ENCODE results near the gene RGS7.
"Not testable (repeated sequence)": the region's sequence is repeated elsewhere in the genome, so short reads cannot be mapped to it uniquely, and the experiment has no call there.

The RGS7 gene

GRCh38 chr1:241177660-241178059 lies 179.3 kb downstream of the RGS7 start:
- no peaks in the 10 kb centered on the region for H3K79me2 ChIP-seq (ENCODE audit: control insufficient read depth, insufficient read depth, low read length)
- no peak overlapping the region for H3K18ac ChIP-seq (ENCODE audit: low read length)
- H2BK5ac ChIP-seq (ENCODE audit: low read length) = no peak overlapping the region
- no peak overlapping the region for H3K56ac ChIP-seq (ENCODE audit: low read length)
- no peaks in the 10 kb centered on the region for H3K36me3 ChIP-seq (ENCODE audit: control insufficient read depth, insufficient read depth, low read length)
- DNase-seq = no peak
- H3K4me1 ChIP-seq (ENCODE audit: control insufficient read depth, low read depth, low read length) = no peaks in the 10 kb centered on the region
- H3K79me1 ChIP-seq (ENCODE audit: low read length) = no peaks in the 10 kb centered on the region
- no peak overlapping the region for H3K4me3 ChIP-seq (ENCODE audit: low read length)
- no peak overlapping the region for H2BK15ac ChIP-seq (replicated peaks; ENCODE audit: low read depth)
- no peak overlapping the region for H3K4me2 ChIP-seq (ENCODE audit: low read length)
- no peak overlapping the region for H4K8ac ChIP-seq (ENCODE audit: low read depth, low read length)
- H3K23ac ChIP-seq (ENCODE audit: low read length) = no peak overlapping the region
- no peaks in the 10 kb centered on the region for H3K27me3 ChIP-seq (ENCODE audit: insufficient read depth, low read length, poor library complexity)
- H2BK120ac ChIP-seq (ENCODE audit: low read depth, low read length) = no peak overlapping the region
- H4K5ac ChIP-seq (ENCODE audit: low read length) = no peak overlapping the region
- H3K9ac ChIP-seq (ENCODE audit: low read length) = no peak overlapping the region
- no CpG with 5 or more reads among the region's 1 CpG for WGBS (ENCODE audit: extremely low coverage, insufficient coverage, low lambda C conversion rate)
- H2AK5ac ChIP-seq (ENCODE audit: low read length) = no peak overlapping the region
- no peak overlapping the region for H3K4ac ChIP-seq (ENCODE audit: low read depth, low read length)
- no peak overlapping the region for H3K27ac ChIP-seq (ENCODE audit: low read depth, low read length)

- Histone ChIP-seq H2AK5ac (ENCODE audit: low read length) (no peak overlapping the region), H3K56ac (ENCODE audit: low read length) (no peak overlapping the region), H3K4me2 (ENCODE audit: low read length) (no peak overlapping the region), H2BK5ac (ENCODE audit: low read length) (no peak overlapping the region), H3K36me3 (ENCODE audit: control insufficient read depth, insufficient read depth, low read length) (no peaks in the 10 kb centered on the region), H3K79me1 (ENCODE audit: low read length) (no peaks in the 10 kb centered on the region), H3K4ac (ENCODE audit: low read depth, low read length) (no peak overlapping the region), H2BK120ac (ENCODE audit: low read depth, low read length) (no peak overlapping the region), H3K27ac (ENCODE audit: low read depth, low read length) (no peak overlapping the region), H4K8ac (ENCODE audit: low read depth, low read length) (no peak overlapping the region), H3K79me2 (ENCODE audit: control insufficient read depth, insufficient read depth, low read length) (no peaks in the 10 kb centered on the region), H3K18ac (ENCODE audit: low read length) (no peak overlapping the region), H3K27me3 (ENCODE audit: insufficient read depth, low read length, poor library complexity) (no peaks in the 10 kb centered on the region), H3K4me3 (ENCODE audit: low read length) (no peak overlapping the region), H4K5ac (ENCODE audit: low read length) (no peak overlapping the region), H3K4me1 (ENCODE audit: control insufficient read depth, low read depth, low read length) (no peaks in the 10 kb centered on the region), H3K9ac (ENCODE audit: low read length) (no peak overlapping the region), H3K23ac (ENCODE audit: low read length) (no peak overlapping the region), H2BK15ac (replicated peaks; ENCODE audit: low read depth) (no peak overlapping the region)
- DNase-seq = no peak
These were observed 184.5 kb downstream of the RGS7 start for GRCh38 chr1:241172486-241172885.

GRCh38 chr1:241171991-241172390 lies 185.0 kb downstream of the RGS7 start:
- no peak overlapping the region for H3K4me3 ChIP-seq (ENCODE audit: low read length)
- no peak overlapping the region for H2AK5ac ChIP-seq (ENCODE audit: low read length)
- no peak overlapping the region for H3K4ac ChIP-seq (ENCODE audit: low read depth, low read length)
- H3K9ac ChIP-seq (ENCODE audit: low read length) = no peak overlapping the region
- H3K79me2 ChIP-seq (ENCODE audit: control insufficient read depth, insufficient read depth, low read length) = no peaks in the 10 kb centered on the region
- H4K8ac ChIP-seq (ENCODE audit: low read depth, low read length) = no peak overlapping the region
- no peak overlapping the region for H2BK120ac ChIP-seq (ENCODE audit: low read depth, low read length)
- no peak overlapping the region for H3K18ac ChIP-seq (ENCODE audit: low read length)
- no peak overlapping the region for H3K56ac ChIP-seq (ENCODE audit: low read length)
- no peak overlapping the region for H2BK15ac ChIP-seq (replicated peaks; ENCODE audit: low read depth)
- H3K27me3 ChIP-seq (ENCODE audit: insufficient read depth, low read length, poor library complexity) = no peaks in the 10 kb centered on the region
- no peak overlapping the region for H3K4me2 ChIP-seq (ENCODE audit: low read length)
- H3K4me1 ChIP-seq (ENCODE audit: control insufficient read depth, low read depth, low read length) = no peaks in the 10 kb centered on the region
- no peaks in the 10 kb centered on the region for H3K79me1 ChIP-seq (ENCODE audit: low read length)
- H3K27ac ChIP-seq (ENCODE audit: low read depth, low read length) = no peak overlapping the region
- no peak overlapping the region for H4K5ac ChIP-seq (ENCODE audit: low read length)
- no peak overlapping the region for H2BK5ac ChIP-seq (ENCODE audit: low read length)
- WGBS (ENCODE audit: extremely low coverage, insufficient coverage, low lambda C conversion rate) = no CpG with 5 or more reads among the region's 3 CpGs
- DNase-seq = no peak
- no peaks in the 10 kb centered on the region for H3K36me3 ChIP-seq (ENCODE audit: control insufficient read depth, insufficient read depth, low read length)
- H3K23ac ChIP-seq (ENCODE audit: low read length) = no peak overlapping the region

GRCh38 chr1:241167121-241167630 lies 189.8 kb downstream of the RGS7 start:
- no peak overlapping the region for H3K18ac ChIP-seq (ENCODE audit: low read length)
- no peak overlapping the region for H2BK15ac ChIP-seq (replicated peaks; ENCODE audit: low read depth)
- no peak overlapping the region for H4K5ac ChIP-seq (ENCODE audit: low read length)
- H3K4me3 ChIP-seq (ENCODE audit: low read length) = no peak overlapping the region
- no peaks in the 10 kb centered on the region for H3K27me3 ChIP-seq (ENCODE audit: insufficient read depth, low read length, poor library complexity)
- no peaks in the 10 kb centered on the region for H3K36me3 ChIP-seq (ENCODE audit: control insufficient read depth, insufficient read depth, low read length)
- no peaks in the 10 kb centered on the region for H3K79me1 ChIP-seq (ENCODE audit: low read length)
- H2AK5ac ChIP-seq (ENCODE audit: low read length) = no peak overlapping the region
- no peak overlapping the region for H3K23ac ChIP-seq (ENCODE audit: low read length)
- H3K9ac ChIP-seq (ENCODE audit: low read length) = no peak overlapping the region
- H4K8ac ChIP-seq (ENCODE audit: low read depth, low read length) = no peak overlapping the region
- H3K4ac ChIP-seq (ENCODE audit: low read depth, low read length) = no peak overlapping the region
- H3K4me2 ChIP-seq (ENCODE audit: low read length) = no peak overlapping the region
- H3K79me2 ChIP-seq (ENCODE audit: control insufficient read depth, insufficient read depth, low read length) = no peaks in the 10 kb centered on the region
- H3K4me1 ChIP-seq (ENCODE audit: control insufficient read depth, low read depth, low read length) = no peaks in the 10 kb centered on the region
- H2BK5ac ChIP-seq (ENCODE audit: low read length) = no peak overlapping the region
- no peak overlapping the region for H3K27ac ChIP-seq (ENCODE audit: low read depth, low read length)
- DNase-seq = no peak
- WGBS (ENCODE audit: extremely low coverage, insufficient coverage, low lambda C conversion rate) = no CpG with 5 or more reads among the region's 14 CpGs
- H3K56ac ChIP-seq (ENCODE audit: low read length) = no peak overlapping the region
- H2BK120ac ChIP-seq (ENCODE audit: low read depth, low read length) = no peak overlapping the region

GRCh38 chr1:241166625-241167024 lies 190.4 kb downstream of the RGS7 start:
- no peak overlapping the region for H3K56ac ChIP-seq (ENCODE audit: low read length)
- no peak overlapping the region for H3K4ac ChIP-seq (ENCODE audit: low read depth, low read length)
- H3K79me2 ChIP-seq (ENCODE audit: control insufficient read depth, insufficient read depth, low read length) = no peaks in the 10 kb centered on the region

GRCh38 chr1:241165256-241165655 lies 191.7 kb downstream of the RGS7 start:
- not testable (repeated sequence) for H3K4me1 ChIP-seq (ENCODE audit: control insufficient read depth, low read depth, low read length); H2AK5ac ChIP-seq (ENCODE audit: low read length); H3K56ac ChIP-seq (ENCODE audit: low read length); H3K27ac ChIP-seq (ENCODE audit: low read depth, low read length); H4K8ac ChIP-seq (ENCODE audit: low read depth, low read length); H3K79me1 ChIP-seq (ENCODE audit: low read length); H2BK120ac ChIP-seq (ENCODE audit: low read depth, low read length); DNase-seq; H3K4ac ChIP-seq (ENCODE audit: low read depth, low read length); H3K79me2 ChIP-seq (ENCODE audit: control insufficient read depth, insufficient read depth, low read length); H3K18ac ChIP-seq (ENCODE audit: low read length); H3K36me3 ChIP-seq (ENCODE audit: control insufficient read depth, insufficient read depth, low read length); H2BK5ac ChIP-seq (ENCODE audit: low read length); H3K27me3 ChIP-seq (ENCODE audit: insufficient read depth, low read length, poor library complexity); H3K4me3 ChIP-seq (ENCODE audit: low read length); H3K4me2 ChIP-seq (ENCODE audit: low read length); H3K23ac ChIP-seq (ENCODE audit: low read length); H4K5ac ChIP-seq (ENCODE audit: low read length); H2BK15ac ChIP-seq (replicated peaks; ENCODE audit: low read depth); H3K9ac ChIP-seq (ENCODE audit: low read length)
- WGBS (ENCODE audit: extremely low coverage, insufficient coverage, low lambda C conversion rate) = no CpG with 5 or more reads among the region's 5 CpGs

More at GRCh38 chr1:241166625-241167024, 190.4 kb downstream of the RGS7 start:
- Histone ChIP-seq H3K4me2 (ENCODE audit: low read length) (no peak overlapping the region), H3K18ac (ENCODE audit: low read length) (no peak overlapping the region), H3K9ac (ENCODE audit: low read length) (no peak overlapping the region), H4K8ac (ENCODE audit: low read depth, low read length) (no peak overlapping the region), H2BK120ac (ENCODE audit: low read depth, low read length) (no peak overlapping the region), H2AK5ac (ENCODE audit: low read length) (no peak overlapping the region), H4K5ac (ENCODE audit: low read length) (no peak overlapping the region), H3K23ac (ENCODE audit: low read length) (no peak overlapping the region), H3K27me3 (ENCODE audit: insufficient read depth, low read length, poor library complexity) (no peaks in the 10 kb centered on the region), H3K4me3 (ENCODE audit: low read length) (no peak overlapping the region), H3K79me1 (ENCODE audit: low read length) (no peaks in the 10 kb centered on the region), H2BK5ac (ENCODE audit: low read length) (no peak overlapping the region), H3K36me3 (ENCODE audit: control insufficient read depth, insufficient read depth, low read length) (no peaks in the 10 kb centered on the region), H3K27ac (ENCODE audit: low read depth, low read length) (no peak overlapping the region), H3K4me1 (ENCODE audit: control insufficient read depth, low read depth, low read length) (no peaks in the 10 kb centered on the region), H2BK15ac (replicated peaks; ENCODE audit: low read depth) (no peak overlapping the region)
- DNase-seq = no peak
- WGBS (ENCODE audit: extremely low coverage, insufficient coverage, low lambda C conversion rate) = no CpG with 5 or more reads among the region's 1 CpG
